ENCODE data around the gene CELF5.

CELF5 gene

GRCh38 chr19:3282155-3282554 is 57.7 kb downstream of the CELF5 start:
- H3K4me3 ChIP-seq (ENCODE audit: low read length), result no peak overlapping the region
- TF ChIP-seq CTCF (conservative IDR thresholded peaks at IDR 0.05; ENCODE audit: low read depth, low read length), result no peak
- DNase-seq (ENCODE audit: low read depth), result no peak

- no peak for TF ChIP-seq CTCF (conservative IDR thresholded peaks at IDR 0.05; ENCODE audit: low read depth, low read length)
- DNase-seq (ENCODE audit: low read depth), result no peak
- H3K4me3 ChIP-seq (ENCODE audit: low read length), result no peak overlapping the region
Observed at GRCh38 chr19:3282564-3282963, 58.1 kb downstream of the CELF5 start.

DNA sequence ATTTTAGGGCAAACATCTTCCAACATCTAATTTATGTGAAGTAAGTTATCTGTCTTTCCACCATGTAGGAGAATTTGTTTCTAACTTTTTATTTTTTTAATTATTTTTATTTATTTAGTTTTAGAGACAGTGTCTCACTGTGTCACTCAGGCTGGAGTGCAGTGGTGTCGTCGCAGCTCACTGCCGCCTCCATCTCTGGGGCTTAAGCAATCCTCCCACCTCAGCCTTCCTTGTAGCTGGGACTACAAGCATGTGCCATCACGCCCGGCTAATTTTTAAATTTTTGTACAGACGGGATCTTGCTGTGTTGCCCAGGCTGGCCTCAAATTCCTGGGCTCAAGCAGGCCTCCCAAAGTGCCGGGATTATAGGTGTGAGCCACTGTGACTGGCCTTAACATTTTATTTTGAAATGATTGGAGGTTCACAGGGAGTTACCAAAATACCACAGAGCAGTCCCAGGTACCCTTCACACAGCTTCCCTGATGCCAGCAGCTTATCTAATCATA is 58.8 kb downstream of the CELF5 start:
- no peak for TF ChIP-seq CTCF (conservative IDR thresholded peaks at IDR 0.05; ENCODE audit: low read depth, low read length)
- no peak for DNase-seq (ENCODE audit: low read depth)

DNA sequence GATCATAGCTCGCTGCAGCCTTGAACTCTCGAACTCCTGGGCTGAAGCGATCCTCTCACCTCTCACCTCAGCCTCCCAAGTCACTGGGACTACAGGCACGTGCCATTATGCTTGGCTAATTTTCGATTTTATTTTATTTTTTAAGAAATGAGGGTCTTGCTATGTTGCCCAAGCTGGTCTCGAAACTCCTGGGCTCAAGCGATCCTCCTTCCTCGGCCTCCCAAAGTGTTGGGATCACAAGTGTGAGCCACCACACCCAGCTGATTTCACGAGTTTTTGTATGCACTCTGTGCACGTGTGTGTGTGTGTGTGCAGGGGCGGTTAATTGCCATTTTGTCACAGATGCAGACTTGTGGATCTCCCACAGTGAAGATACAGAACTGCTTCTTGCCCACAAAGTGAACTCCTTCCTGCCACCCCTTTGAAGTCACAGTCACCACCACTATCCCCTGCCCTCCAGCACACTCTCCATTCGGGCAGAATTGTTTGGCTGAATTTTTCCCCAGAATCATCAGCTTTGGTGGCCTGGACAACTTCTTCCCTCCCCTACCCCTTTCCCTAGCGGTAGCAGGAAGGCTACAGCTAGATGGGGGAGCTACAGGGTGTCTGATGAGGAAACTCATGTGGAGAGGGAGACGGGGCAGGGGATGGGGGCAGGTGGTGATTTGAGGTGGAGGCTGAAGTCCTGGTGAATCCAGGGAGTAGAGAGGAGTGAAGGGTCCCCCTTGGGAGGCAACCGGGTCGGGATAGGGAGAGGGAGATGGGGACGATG is 59.6 kb downstream of the CELF5 start:
- TF ChIP-seq CTCF (conservative IDR thresholded peaks at IDR 0.05; ENCODE audit: low read depth, low read length), result no peak
- H3K4me3 ChIP-seq (ENCODE audit: low read length), result no peak overlapping the region
- DNase-seq (ENCODE audit: low read depth), result no peak

More for the DNA sequence above, 58.8 kb downstream of the CELF5 start:
- H3K4me3 ChIP-seq (ENCODE audit: low read length), result no peak overlapping the region

DNA sequence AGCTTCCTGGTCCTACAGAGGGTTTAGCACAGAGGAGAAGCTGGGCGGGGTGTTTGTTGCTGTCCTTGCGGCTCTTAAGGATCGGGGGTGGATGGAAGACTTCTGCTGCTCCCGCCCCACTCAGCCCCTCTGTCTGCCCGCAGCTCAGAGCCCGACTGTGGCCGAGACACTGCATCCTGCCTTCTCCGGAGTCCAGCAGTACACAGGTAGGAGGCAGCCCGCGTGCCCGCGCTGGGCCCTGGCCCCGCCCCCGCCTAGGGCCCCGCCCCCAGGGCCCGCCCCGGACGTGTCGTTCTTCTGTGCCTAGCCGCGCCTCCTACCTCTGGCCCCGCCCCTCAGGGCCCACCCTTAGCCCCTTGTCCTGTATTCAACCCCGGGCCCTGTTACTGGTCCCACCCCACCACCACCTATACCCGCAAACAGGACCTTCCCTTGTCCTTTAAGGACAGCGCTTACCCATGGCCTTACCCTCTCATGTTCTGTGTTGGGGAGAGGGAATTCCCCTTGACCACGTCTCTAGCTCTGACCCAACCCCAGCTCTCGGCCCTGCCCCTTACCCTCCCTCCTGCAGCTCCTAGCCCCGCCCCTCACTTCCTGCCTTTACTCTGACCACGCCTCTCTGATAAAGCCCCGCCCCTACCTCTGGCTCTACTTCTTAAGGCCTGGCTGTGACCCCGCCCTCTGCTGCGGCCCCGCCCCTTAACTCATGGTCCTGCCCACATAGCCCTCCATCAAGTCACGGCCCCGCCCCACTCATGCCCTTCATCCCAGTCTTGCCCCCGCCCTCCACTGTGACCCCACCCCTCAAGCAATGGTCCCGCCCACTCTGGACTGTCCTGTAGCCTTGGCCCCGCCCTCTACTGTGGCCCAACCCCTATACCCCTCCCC is 60.5 kb downstream of the CELF5 start:
- no peak for TF ChIP-seq CTCF (conservative IDR thresholded peaks at IDR 0.05; ENCODE audit: low read depth, low read length)
- H3K4me3 ChIP-seq (ENCODE audit: low read length), result peak overlapping the region; percentile 25
- DNase-seq (ENCODE audit: low read depth), result no peak

DNA sequence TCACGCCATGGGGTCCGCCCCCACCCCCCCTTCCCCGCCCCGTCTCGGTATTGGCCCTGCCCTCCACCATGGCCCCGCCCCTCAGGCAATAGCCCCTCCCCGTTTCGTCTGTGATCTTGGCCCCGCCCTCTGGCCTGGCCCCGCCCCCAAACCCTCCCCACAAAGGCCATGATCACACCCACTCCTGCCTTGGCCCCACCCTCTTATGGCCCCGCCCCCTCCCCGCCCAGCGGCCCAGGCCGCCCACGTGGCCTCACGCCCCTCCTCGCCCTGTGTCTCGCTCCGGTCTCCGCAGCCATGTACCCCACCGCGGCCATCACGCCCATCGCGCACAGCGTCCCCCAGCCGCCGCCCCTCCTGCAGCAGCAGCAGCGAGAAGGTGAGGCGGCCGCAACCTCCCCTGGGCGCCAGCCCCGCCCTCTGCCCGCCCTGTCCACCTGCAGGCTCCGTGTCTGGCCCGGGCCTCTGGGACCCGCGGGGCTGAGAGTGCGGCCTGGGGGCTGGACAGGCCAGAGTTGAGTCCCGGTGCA is 61.3 kb downstream of the CELF5 start:
- no peak for DNase-seq (ENCODE audit: low read depth)
- no peak for TF ChIP-seq CTCF (conservative IDR thresholded peaks at IDR 0.05; ENCODE audit: low read depth, low read length)
- H3K4me3 ChIP-seq (ENCODE audit: low read length), result no peak overlapping the region

Measured in retinal pigment epithelial cell (primary cell).